Neural cell (in vitro differentiated cells): ENCODE results near the gene DOP1A. TPM values are rescaled to one million over a fixed set of nuclear protein-coding genes. Genes with fewer than 3 reads are reported as not detected.

Source experiments
- H2AFZ ChIP-seq: fragments of 200-600, 300-800 bp; sonication (generic), shearing (Covaris generic); 2 replicates; pipeline ENCODE4 v1.6.0; 2014; ENCODE audit warnings: low read depth, mild to moderate bottlenecking, antibody characterized with exemption, low read length, moderate library complexity
- H3F3A ChIP-seq: fragments of 200-600 bp; shearing (Covaris generic); 2 replicates; pipeline ENCODE4 v1.6.1; 2016; ENCODE audit warnings: mild to moderate bottlenecking, moderate library complexity, mixed read lengths, antibody characterized with exemption, low read length; ENCODE audit not compliant: insufficient read depth, poor library complexity, severe bottlenecking
- H3K27ac ChIP-seq: fragments of 200-600, 300-800 bp; sonication (generic), shearing (Covaris generic); 2 replicates; pipeline ENCODE4 v1.5.1; 2014; ENCODE audit warnings: mild to moderate bottlenecking, low read length, moderate library complexity
- H3K27me3 ChIP-seq: fragments of 300-800, 200-600 bp; sonication (generic), shearing (Covaris generic); 2 replicates; pipeline ENCODE4 v1.6.0; 2014; ENCODE audit warnings: mild to moderate bottlenecking, low read depth, low read length, moderate library complexity; ENCODE audit not compliant: insufficient read depth
- H3K36me3 ChIP-seq: fragments of 300-800, 200-600 bp; sonication (generic), shearing (Covaris generic); 2 replicates; pipeline ENCODE4 v1.5.1; 2014; ENCODE audit warnings: mild to moderate bottlenecking, antibody characterized with exemption, low read length, moderate library complexity; ENCODE audit not compliant: insufficient read depth
- H3K4me2 ChIP-seq: fragments of 300-800, 200-600 bp; sonication (generic), shearing (Covaris generic); 2 replicates; pipeline ENCODE4 v1.6.0; 2014; ENCODE audit warnings: mild to moderate bottlenecking, low read length
- H3K4me3 ChIP-seq: fragments of 300-800, 200-600 bp; sonication (generic), shearing (Covaris generic); 2 replicates; pipeline ENCODE4 v1.5.1; 2014; ENCODE audit warnings: mild to moderate bottlenecking, low read length, moderate library complexity
- H3K79me2 ChIP-seq: fragments of 200-600 bp; shearing (Covaris generic); replicated peaks from 2 replicates; pipeline ENCODE4 v1.6.0; 2014; ENCODE audit warnings: mild to moderate bottlenecking, low read length, moderate library complexity; ENCODE audit not compliant: insufficient read depth
- H3K9ac ChIP-seq: fragments of 300-800, 200-600 bp; sonication (generic), shearing (Covaris generic); 2 replicates; pipeline ENCODE4 v1.6.1; 2016; ENCODE audit warnings: mild to moderate bottlenecking, low read length, mixed read lengths
- H3K9me2 ChIP-seq: fragments of 200-600 bp; shearing (Covaris generic); 2 replicates; pipeline ENCODE4 v1.6.1; 2016; ENCODE audit warnings: mild to moderate bottlenecking, low read length, mixed read lengths; ENCODE audit not compliant: insufficient read depth
- H3K9me3 ChIP-seq: fragments of 200-600, 300-800 bp; sonication (generic), shearing (Covaris generic); 2 replicates; pipeline ENCODE4 v1.6.1; 2016; ENCODE audit warnings: mild to moderate bottlenecking, mixed run types, low read length, moderate library complexity, mixed read lengths
- H4K20me1 ChIP-seq: fragments of 200-600 bp; shearing (Covaris generic); 2 replicates; pipeline ENCODE4 v1.6.1; 2016; ENCODE audit warnings: mild to moderate bottlenecking, mixed run types; ENCODE audit not compliant: insufficient read depth
- EP300 ChIP-seq: fragments of 450-650 bp; conservative IDR thresholded peaks from 2 replicates; pipeline ENCODE4 v1.6.1; 2014; ENCODE audit warnings: antibody characterized with exemption, mild to moderate bottlenecking, moderate library complexity; ENCODE audit not compliant: poor library complexity, severe bottlenecking
- EZH2 ChIP-seq: fragments of 200-600, 300-800 bp; shearing (Covaris generic), sonication (generic); IDR thresholded peaks from 2 replicates; pipeline ENCODE4 v1.6.1; 2014; ENCODE audit warnings: antibody characterized with exemption, low read length, borderline replicate concordance, mild to moderate bottlenecking; ENCODE audit not compliant: insufficient read depth, poor library complexity, severe bottlenecking
- MXI1 ChIP-seq: fragments of 450-650 bp; conservative IDR thresholded peaks from 2 replicates; pipeline ENCODE4 v1.6.1; 2014; ENCODE audit warnings: antibody characterized with exemption, mild to moderate bottlenecking; ENCODE audit not compliant: poor library complexity, severe bottlenecking
- POLR2AphosphoS5 ChIP-seq: IDR thresholded peaks from 2 replicates; pipeline ENCODE4 v1.6.1; 2012
- RAD21 ChIP-seq: fragments of 450-650 bp; conservative IDR thresholded peaks from 2 replicates; pipeline ENCODE4 v1.6.1; 2014; ENCODE audit warnings: antibody characterized with exemption, mild to moderate bottlenecking, moderate library complexity
- SMC3 ChIP-seq: fragments of 450-650 bp; conservative IDR thresholded peaks from 2 replicates; pipeline ENCODE4 v1.6.1; 2014; ENCODE audit warnings: antibody characterized with exemption, mild to moderate bottlenecking, moderate library complexity; ENCODE audit not compliant: poor library complexity
- TAF1 ChIP-seq: IDR thresholded peaks from 2 replicates; pipeline ENCODE4 v1.6.1; 2012; ENCODE audit warnings: low read depth
- polyA plus RNA-seq: library from polyadenylated mRNA; depleted of rRNA; stranded (reverse); fragments of >200 nt; gene quantifications from 2 replicates; pipeline ENCODE4 v1.2.3, GENCODE V29; 2014
- TF ChIP-seq, protein P1 (sequence below): fragments of 450-650 bp; IDR thresholded peaks from 2 replicates; pipeline ENCODE4 v1.5.1; 2014; ENCODE audit warnings: antibody characterized with exemption, mild to moderate bottlenecking, moderate library complexity; ENCODE audit not compliant: poor library complexity, severe bottlenecking
- TF ChIP-seq, protein P2 (sequence below): IDR thresholded peaks from 2 replicates; pipeline ENCODE4 v1.6.1; 2012; ENCODE audit warnings: borderline replicate concordance

The DOP1A gene
- polyA plus RNA-seq, 1 donor from 2014 or later: 97.6 TPM

DNA sequence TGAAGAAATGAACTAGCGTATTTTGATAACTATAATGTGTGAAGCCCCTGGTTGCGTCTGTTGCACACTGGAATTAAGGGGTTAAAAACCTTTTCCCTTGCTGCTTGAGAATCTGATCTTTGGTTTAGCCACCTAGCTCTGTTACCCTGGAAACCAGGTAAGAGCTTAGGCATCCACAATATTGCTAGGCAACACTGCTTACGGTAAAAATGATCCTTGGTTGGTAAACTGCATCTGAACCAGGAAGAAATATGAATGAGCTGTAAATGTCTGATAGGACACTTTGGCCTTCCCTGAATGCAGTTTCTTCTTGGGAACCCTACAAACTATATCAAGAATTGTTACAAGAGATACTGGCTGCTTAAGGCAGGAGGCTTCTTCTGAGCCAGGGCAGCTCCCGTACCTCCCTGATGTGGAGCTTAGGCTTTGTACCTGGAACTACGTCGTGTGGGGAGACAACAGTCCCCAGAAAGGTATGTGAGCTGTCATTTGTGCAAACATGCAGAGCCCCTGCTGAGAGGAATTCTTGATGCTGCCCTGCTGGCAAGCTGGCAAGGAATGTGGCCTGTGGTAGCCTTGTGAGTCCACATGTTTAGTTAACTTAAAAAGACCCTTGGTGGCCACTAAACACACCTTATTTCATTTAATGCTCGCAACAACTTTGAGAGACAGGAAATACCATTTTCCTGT, 20.3 kb upstream of the DOP1A start:
- H2AFZ ChIP-seq: peak overlapping the region; percentile 78
- H3K27me3 ChIP-seq: no peaks in the 10 kb centered on the region
- H3K9me2 ChIP-seq: no peaks in the 10 kb centered on the region
- H3K4me3 ChIP-seq: peak overlapping the region; percentile 60
- H3F3A ChIP-seq: no peaks in the 10 kb centered on the region
- no peaks in the 10 kb centered on the region for H4K20me1 ChIP-seq
- H3K36me3 ChIP-seq: peaks cover 5% of the 10 kb centered on the region
- peak overlapping the region; percentile 85 for H3K4me2 ChIP-seq
- peak overlapping the region; percentile 66 for H3K9ac ChIP-seq
- H3K79me2 ChIP-seq: no peaks in the 10 kb centered on the region
- TF ChIP-seq, protein P1, sequence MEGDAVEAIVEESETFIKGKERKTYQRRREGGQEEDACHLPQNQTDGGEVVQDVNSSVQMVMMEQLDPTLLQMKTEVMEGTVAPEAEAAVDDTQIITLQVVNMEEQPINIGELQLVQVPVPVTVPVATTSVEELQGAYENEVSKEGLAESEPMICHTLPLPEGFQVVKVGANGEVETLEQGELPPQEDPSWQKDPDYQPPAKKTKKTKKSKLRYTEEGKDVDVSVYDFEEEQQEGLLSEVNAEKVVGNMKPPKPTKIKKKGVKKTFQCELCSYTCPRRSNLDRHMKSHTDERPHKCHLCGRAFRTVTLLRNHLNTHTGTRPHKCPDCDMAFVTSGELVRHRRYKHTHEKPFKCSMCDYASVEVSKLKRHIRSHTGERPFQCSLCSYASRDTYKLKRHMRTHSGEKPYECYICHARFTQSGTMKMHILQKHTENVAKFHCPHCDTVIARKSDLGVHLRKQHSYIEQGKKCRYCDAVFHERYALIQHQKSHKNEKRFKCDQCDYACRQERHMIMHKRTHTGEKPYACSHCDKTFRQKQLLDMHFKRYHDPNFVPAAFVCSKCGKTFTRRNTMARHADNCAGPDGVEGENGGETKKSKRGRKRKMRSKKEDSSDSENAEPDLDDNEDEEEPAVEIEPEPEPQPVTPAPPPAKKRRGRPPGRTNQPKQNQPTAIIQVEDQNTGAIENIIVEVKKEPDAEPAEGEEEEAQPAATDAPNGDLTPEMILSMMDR: no peak
- TF ChIP-seq MXI1: peak; percentile 51
- peak; percentile 58 for TF ChIP-seq SMC3
- TF ChIP-seq, protein P2, sequence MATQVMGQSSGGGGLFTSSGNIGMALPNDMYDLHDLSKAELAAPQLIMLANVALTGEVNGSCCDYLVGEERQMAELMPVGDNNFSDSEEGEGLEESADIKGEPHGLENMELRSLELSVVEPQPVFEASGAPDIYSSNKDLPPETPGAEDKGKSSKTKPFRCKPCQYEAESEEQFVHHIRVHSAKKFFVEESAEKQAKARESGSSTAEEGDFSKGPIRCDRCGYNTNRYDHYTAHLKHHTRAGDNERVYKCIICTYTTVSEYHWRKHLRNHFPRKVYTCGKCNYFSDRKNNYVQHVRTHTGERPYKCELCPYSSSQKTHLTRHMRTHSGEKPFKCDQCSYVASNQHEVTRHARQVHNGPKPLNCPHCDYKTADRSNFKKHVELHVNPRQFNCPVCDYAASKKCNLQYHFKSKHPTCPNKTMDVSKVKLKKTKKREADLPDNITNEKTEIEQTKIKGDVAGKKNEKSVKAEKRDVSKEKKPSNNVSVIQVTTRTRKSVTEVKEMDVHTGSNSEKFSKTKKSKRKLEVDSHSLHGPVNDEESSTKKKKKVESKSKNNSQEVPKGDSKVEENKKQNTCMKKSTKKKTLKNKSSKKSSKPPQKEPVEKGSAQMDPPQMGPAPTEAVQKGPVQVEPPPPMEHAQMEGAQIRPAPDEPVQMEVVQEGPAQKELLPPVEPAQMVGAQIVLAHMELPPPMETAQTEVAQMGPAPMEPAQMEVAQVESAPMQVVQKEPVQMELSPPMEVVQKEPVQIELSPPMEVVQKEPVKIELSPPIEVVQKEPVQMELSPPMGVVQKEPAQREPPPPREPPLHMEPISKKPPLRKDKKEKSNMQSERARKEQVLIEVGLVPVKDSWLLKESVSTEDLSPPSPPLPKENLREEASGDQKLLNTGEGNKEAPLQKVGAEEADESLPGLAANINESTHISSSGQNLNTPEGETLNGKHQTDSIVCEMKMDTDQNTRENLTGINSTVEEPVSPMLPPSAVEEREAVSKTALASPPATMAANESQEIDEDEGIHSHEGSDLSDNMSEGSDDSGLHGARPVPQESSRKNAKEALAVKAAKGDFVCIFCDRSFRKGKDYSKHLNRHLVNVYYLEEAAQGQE: no peak
- no peak for TF ChIP-seq TAF1
- TF ChIP-seq EP300: peak; percentile 87
- peak; percentile 63 for TF ChIP-seq RAD21
- TF ChIP-seq POLR2AphosphoS5: peak; percentile 67
- no peak for TF ChIP-seq EZH2
- peak overlapping the region; percentile 95 for H3K27ac ChIP-seq
- no peaks in the 10 kb centered on the region for H3K9me3 ChIP-seq

DNA sequence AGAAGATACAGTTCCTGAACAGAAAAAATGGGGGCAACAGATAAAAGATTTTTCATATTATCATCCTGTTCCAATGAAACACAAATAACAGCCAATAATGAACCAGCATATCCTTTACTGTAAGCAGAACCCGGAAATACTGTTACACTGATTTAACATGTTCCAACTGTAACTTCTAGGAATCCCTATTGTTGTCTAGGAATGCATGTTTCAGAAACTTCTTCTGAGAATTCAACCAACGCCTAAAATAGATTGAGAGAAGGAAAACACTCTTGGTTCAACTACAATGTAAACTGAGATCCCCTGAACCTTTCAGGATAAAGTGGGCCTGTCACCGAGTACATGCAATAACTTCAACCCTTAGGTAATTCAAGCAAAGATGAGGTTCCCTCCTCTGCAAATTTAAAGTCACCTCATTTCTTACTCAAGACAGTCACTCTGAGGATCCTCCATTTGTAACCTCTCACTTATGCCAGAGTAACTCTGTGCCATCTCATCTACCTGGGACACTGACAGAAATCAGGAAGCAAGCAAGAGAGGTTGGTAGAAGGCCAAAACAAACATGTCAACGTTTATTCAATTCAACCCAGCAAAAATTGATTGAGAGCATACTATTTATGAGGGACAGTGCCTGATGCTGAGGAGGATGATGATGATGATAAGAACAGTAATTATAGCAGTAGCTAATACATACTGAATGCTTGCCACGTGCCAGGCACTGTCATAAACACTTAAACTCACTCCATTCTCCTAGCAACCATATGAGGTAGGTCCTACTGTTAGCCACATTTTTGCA, 15.9 kb upstream of the DOP1A start:
- Histone ChIP-seq H3K9ac (no peak overlapping the region), H3K4me3 (no peak overlapping the region), H3F3A (no peaks in the 10 kb centered on the region), H3K79me2 (no peaks in the 10 kb centered on the region), H3K27me3 (no peaks in the 10 kb centered on the region), H3K27ac (no peak overlapping the region), H3K4me2 (no peak overlapping the region), H4K20me1 (no peaks in the 10 kb centered on the region), H2AFZ (no peak overlapping the region), H3K9me2 (no peaks in the 10 kb centered on the region), H3K36me3 (no peaks in the 10 kb centered on the region), H3K9me3 (no peaks in the 10 kb centered on the region)
- TF ChIP-seq SMC3: no peak
- TF ChIP-seq, protein P2: no peak
